HG03108 (cell line): ENCODE results near the gene RNF168.
"Not testable (repeated sequence)": the region's sequence is repeated elsewhere in the genome, so short reads cannot be mapped to it uniquely, and the experiment has no call there.

Source experiments
- ATAC-seq: cut with Tn5 transposase; IDR thresholded peaks from one replicate; pipeline ENCODE4 v1.9.1; 2021; ENCODE audit warnings: moderate library complexity; ENCODE audit not compliant: unreplicated experiment

Gene RNF168, protein sequence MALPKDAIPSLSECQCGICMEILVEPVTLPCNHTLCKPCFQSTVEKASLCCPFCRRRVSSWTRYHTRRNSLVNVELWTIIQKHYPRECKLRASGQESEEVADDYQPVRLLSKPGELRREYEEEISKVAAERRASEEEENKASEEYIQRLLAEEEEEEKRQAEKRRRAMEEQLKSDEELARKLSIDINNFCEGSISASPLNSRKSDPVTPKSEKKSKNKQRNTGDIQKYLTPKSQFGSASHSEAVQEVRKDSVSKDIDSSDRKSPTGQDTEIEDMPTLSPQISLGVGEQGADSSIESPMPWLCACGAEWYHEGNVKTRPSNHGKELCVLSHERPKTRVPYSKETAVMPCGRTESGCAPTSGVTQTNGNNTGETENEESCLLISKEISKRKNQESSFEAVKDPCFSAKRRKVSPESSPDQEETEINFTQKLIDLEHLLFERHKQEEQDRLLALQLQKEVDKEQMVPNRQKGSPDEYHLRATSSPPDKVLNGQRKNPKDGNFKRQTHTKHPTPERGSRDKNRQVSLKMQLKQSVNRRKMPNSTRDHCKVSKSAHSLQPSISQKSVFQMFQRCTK

DNA sequence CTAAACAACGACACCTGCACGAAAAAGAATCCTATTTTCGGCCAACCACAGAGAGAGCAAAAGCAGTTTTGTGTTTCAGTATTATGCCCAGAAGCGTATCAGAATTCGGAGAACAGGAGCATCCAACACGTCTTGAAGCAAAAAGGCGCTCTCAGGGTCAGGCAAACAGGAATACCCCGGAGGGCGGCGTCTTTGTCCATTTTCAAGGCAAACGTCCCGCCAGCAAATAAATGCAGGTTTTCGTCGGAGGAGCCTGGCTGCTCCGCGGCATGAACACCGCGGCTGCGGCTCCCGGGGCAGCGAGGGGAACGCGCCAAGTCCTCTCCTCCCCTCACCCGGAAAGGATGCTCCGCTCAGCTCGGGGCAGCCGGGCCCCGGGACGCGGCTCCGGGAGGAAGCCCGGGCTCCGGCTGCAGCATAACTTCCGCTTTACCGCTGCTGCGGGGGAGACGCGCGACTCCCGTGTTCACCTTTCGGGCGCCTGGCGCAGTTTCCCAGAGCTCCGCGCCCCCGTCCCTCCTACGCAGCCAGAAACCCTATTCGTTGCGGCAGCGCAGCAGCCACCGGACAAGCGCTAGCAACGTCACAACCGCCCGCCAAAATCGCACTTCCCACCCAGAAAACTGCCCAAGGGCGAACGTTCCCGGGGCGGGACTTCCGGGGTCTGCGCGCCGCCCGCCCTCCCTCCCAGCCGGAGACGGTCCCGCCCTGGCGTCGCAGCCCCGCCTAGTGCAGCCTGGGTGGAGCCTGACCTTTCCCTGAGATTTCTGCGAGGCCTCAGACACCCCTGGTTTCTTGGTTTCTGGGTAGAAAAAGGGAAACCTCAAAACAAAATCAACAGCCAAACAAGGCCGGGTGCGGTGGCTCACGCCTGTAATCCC, at the start of gene RNF168:
Gene RNF168, minus strand, starts transcription at position 573 of the 881 bp plus-strand sequence. CDS start 595 bp downstream, outside the sequence.
- ATAC-seq: peak; percentile 83

DNA sequence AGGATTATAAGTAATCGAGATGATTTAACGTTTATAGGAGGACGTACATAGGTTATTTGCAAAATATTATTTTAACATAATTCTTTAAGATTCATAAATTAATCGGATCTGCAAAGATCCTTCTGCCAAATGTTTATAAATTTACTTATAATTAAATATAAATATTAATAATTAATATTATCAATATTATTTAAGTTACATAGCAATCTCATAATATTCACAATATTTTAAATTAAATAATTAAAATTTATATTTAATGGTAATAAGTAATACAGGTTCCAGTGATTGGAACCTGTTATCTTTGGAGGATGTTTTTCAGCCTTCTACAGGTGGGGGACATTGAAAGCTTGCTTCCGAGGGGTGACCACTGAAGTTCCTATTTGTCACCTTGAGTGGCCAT, 48.7 kb upstream of the RNF168 start:
- no peak for ATAC-seq

DNA sequence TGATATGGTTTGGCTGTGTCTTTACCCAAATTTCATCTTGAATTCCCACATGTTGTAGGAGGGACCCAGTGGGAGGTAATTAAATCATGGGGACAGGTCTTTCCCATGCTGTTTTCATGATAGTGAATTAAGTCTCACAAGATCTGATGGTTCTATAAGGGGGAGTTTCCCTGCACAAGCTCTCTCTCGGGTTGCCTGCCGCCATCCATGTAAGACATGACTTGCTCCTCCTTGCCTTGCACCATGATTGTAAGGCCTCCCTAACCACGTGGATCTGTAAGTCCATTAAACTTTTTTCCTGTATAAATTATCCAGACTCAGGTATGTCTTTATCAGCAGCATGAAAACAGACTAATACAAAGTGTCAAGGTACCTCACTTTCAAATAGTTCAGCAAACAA, 46.6 kb upstream of the RNF168 start:
- ATAC-seq: not testable (repeated sequence)

DNA sequence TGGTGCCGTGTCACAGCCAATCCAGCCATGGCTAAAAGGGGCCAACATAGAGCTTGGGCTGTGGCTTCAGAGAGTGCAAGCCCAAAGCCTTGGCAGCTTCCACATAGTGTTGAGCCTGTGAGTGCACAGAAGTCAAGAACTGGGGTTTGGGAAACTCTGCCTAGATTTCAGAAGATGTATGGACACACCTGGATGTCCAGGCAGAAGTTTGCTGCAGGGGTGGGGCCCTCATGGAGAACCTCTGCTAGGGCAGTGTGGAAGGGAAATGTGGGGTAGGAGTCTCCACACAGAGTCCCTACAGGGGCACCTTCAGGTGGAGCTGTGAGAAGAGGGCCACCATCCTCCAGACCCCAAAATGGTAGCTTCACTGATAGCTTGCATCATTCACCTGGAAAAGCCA, 45.7 kb upstream of the RNF168 start:
- not testable (repeated sequence) for ATAC-seq

DNA sequence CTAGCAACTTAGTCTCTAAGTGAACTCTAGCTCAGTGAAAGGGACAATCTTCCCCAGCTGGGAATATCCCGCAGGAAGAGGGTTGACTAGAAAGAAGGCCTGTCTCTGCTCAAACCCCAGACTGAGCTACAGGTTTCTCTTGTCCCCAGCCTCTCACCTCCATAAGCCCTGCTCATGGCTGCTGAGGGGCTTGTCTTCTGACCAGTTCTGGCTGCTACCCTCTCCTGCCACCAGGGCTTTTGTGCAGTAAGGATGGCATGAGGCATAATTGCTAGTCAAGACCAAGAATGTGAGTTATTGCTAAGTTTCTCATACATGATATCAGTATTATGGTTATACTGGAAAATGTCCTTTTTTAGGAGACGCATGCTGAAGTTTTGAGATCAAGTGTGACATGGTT, 43.5 kb upstream of the RNF168 start:
- no peak for ATAC-seq

DNA sequence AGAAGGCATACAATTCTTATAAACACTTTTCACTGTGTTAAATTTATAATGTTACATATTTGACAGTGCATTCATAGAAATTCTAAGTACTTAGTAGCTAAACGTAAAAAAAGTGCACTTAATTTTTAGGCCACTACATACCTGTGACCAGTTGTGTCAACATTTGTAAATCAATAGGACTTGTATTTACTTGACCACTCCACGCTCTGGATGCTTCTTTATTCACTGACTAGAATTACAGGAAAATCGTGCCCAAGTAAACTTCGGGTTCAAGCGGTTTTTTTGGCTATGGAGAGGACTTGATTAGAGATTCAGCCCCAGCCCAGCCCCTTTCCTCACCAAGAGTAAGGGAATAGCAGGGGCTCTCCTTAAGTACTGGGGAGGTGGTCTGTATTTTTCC, 43.0 kb upstream of the RNF168 start:
- no peak for ATAC-seq

DNA sequence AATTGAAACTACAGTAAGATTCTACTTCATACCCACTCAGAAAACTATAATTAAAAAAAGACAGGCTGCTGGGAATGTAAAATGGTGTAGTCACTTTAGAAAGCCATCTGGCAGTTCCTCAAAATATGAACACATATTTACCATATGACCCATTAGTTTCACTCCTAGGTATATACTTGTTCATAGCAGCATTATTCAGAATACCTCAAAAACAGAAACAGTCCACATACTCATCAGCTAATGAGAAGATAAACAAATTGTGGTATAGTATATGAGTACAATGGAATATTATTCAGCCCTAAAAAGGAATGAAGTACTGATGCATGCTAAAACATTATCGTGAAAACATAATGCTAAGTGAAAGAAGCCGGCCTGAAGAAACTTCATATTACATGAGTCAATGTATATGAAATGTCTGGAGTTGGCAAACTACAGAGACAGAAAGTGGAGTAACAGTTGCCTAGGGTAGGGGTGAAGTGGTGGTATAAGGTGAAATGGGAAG, 41.0 kb upstream of the RNF168 start:
- no peak for ATAC-seq

DNA sequence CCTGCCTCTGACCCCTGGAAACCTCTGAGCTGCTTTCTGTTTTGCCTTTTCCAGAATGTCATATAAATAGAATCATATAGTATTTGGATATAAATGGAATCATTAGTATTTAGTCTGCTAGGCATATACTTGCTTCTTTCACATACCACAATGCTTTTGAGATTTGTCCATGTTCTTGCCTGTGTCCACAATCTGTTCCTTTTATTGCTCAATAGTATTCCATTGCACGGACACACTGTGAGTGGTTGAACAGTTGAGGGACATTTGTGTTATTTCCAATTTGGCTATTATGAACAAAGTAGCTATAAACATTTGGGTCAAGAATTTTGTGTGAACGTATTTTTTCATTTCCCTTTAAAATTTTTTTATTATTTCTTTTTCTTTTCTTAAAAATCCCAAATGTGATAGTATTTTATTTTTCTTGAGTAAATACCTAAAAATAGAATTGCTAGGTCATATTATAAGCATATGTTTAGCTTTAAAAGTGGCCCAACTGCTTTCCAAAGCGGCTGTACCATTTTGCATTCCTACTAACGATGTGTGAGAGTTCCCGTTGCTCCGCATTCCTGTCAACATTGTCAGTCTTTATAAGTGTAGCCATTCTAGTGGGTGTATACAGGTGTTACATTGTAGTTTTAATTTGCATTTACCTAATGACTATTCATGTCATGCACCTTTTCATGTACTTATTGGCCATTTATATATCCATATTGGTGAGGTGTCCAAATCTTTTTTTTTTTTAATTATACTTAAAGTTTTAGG, 38.3 kb upstream of the RNF168 start:
- no peak for ATAC-seq

DNA sequence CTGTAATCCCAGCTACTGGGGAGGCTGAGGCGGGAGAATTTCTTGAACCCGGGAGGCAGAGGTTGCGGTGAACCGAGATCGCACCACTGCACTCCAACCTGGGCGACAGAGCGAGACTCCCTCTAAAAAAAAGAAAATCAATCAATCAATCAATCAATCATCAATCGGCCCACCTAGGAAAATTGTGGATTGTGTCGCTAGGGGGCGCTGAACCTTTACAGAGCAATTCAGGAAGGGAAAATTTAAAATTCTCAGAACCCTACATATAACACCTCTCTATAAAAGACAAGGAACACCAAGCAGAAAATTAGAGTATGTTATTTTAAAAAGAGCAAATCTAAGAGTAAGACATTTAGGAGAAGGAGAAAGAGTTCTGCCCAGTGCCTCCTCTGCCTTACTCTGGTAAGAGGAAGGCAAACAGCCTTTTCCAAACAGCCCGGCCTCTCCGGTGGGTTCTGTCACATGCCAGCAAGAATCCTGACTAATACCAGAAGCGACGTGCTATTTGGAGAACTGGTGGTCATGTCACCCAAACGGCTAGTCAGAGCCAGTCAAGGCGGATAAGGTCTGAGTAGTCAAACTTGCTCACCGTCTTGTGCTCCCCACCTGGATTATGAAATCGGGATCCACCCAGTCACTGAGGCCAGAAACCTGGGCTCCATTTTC, 33.9 kb upstream of the RNF168 start:
- ATAC-seq: no peak

DNA sequence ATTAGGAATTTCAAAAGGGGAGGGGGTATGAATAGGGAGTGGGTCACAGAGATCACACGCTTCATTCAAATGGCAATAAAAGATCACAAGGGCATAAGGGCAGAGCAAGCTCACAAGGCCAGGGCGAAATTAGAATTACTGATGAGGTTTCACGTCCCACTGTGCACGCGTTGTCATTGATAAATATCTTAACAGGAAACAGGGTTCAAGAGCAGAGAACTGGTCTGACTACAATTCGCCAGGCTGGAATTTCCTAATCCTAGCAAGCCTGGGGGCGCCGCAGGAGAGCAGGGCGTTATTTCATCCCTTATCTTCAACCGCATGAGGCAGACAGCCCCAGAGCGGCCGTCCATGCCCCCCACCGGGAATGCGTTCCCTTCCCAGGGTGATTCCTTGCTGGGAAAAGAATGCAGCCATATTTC, 29.7 kb upstream of the RNF168 start:
- ATAC-seq: no peak

DNA sequence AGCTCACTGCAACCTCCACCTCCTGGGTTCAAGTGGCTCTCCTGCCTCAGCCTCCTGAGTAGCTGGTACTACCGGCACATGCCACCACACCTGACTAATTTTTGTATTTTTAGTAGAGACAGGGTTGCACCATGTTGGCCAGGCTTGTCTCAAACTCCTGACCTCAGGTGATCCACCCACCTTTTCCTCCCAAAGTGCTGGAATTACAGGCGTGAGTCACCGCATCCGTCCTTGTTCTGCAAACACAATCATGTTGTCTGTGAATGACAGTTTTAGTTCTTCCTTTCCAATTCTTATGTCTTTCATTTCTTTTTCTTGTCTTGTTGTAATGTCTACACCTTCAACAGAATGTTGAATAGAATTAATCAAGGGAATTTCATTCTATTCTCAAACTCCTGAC, 27.9 kb upstream of the RNF168 start:
- ATAC-seq: no peak

DNA sequence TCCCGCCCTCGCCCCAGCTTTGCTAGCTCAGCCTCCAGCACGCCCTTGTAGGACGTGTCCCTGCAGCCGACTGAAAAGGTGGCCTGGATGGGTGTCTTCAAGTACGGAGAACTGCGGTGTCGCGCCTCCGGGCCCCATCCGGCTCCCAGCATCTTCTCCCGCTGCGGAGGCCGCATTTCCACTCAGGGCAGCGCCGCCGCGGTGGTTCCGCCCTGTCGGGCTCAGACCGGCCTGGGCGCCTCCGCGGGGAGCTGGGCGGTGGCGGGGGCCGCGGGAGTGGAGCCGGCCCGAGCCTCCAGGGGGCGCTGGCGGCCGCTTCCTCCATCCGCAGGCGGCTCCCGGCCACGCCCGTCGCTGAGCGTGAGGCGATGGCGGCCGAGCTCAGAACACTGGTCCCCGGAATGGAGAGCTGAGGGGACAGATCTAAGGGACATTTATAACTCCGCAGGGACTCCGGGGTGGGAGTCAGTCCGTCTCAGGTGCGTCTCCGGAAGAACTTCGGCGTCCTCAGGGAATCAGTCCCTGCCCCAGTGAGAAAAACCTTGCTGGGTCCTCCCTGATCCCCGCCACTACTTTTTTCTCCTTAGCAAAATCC, 25.2 kb upstream of the RNF168 start:
- ATAC-seq: peak; percentile 69

DNA sequence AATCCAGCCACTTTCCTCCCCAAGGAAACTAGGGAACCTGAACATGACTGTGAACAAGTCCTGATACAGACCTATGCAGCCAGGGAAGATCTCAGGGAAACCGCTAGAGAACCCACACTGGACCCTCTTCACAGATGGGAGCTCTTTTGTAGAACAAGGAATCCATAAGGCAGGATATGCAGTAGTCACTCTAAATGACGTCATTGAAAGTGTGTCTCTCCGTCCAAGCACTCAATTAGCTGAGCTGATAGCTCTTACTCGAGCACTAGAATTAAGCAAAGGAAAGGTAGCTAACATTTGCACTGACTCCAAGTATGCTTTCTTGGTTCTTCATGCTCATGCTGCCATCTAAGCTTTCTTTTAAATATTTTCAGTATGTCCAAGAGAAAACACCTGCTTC, 21.6 kb upstream of the RNF168 start:
- ATAC-seq: no peak

DNA sequence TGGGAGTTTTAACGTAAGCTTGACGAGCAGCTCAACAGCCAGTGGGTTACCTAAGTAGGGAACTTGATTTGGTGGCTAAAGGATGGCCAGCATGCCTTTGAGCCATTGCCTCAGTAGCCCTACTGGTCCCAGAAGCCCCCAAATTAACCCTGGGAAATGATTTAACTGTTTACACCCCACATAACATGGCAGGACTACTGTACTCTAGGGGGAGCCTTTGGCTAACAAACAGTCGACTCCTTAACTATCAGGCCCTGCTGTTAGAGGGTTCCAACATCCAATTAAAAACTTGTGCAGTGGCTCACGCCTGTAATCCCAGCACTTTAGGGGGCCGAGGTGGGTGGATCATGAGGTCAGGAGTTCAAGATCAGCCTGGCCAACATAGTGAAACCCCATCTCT, 21.0 kb upstream of the RNF168 start:
- ATAC-seq: no peak

DNA sequence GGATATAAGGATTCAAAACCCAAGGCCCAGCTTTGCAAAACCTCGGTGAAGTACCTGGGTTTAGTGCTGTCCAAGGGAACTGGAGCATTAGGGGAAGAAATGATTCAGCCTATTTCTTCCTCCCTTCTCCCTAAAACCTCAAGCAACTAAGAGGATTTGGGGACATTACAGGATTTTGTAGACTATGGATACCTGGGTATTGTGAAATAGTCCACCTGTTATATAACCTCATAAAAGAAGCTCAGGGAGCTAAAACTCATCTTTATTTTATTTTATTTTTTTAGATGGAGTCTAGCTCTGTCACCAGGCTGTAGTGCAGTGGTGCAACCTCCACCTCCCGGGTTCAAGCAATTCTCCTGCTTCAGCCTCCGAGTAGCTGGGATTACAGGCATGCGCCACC, 20.3 kb upstream of the RNF168 start:
- ATAC-seq: no peak

DNA sequence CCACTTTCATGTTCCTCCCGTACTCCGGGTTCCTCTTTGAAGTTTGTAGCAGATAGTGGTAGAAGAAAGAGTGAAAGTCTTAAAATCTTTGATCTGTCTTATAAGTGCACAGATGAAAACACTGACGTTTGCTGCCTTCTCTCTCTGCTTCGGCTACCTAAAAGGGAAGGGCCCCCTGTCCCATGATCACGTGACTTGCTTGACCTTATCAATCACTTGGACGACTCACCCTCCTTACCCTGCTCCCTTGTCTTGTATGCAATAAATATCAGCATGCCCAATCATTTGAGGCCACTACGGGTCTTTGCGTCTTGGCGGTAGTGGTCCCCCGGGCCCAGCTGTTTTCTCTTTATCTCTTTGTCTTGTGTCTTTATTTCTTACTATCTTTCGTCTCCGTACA, 17.7 kb upstream of the RNF168 start:
- ATAC-seq: not testable (repeated sequence)

DNA sequence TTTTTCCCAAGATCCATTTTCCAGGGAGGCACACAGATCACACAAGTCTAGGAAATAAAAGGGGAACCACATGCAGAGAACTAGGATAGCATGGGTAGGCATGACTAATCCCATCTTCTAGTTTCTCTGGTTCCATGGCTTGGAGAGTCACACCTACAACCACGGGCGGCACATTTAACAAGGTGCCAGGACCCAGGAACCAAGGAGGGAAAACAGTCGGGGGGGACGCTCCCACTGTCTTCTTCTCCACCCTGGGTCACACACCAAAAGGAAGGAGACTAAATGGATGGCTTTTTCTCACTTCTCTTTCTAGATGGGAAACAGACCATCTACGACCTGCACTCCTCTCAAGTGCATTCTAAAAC, 16.1 kb upstream of the RNF168 start:
- no peak for ATAC-seq

DNA sequence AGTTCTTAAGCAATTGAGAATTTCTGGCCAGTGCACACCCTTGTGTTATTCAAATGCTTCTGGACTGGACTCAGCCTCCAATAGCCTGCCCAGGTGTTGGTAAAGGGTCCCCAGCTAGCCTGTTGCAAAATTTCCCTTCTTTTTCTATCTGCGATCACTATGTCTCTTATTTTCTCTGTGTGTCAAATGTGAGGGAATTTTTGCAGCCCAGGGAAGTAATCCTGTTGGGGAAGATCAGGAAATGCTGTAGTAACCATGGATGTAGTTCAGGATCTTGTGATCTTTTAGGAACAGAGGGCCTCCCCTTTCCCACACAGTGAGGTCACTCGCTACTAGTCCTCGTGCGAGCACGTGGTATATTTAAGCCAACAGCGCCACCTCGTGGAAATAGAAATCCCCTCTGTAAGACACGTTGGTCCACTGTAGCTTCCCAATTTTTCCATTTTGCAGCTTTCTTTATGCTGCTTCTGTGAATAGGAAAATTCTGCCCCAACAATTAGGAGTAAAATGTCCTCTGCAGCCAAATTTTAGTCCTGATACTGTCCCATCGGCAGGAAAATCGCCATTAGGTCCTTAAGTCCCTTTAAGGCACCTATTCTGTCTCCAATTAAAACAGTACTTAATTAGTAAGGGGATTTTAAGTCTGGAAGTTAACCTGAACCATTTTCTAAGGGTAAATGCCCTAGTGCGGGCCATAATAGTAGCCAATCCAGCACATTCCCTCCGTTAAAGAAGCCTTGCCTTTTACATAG, 15.6 kb upstream of the RNF168 start:
- ATAC-seq: no peak

DNA sequence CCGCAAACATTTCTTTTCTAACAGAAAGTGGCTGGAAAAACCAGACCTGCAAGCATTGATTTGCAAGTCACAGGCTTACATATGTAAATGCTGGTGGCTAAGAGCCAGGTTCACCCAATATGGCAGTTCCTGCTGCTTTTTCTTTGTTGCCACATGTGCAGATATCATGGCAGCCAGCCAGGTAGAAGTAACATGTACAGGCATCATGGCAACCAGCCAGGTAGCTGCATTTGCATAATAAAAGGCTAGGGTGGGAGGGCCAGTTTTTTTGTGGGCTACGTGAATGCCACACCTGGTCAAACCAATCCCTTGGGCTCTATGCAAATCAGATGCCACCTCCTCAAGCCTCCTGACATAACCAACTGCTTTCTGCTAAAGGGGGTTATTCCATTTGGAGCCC, 14.4 kb upstream of the RNF168 start:
- no peak for ATAC-seq
